GM19438 (cell line): ENCODE measurements around the gene ATP1A1.
A peak's percentile ranks its signal among the peaks of the same experiment; 100 is the strongest.

Experiments
- ATAC-seq: cut with Tn5 transposase; IDR thresholded peaks from one replicate; pipeline ENCODE4 v1.9.1; 2021; ENCODE audit warnings: low read depth; ENCODE audit not compliant: unreplicated experiment

ATP1A1 gene

GRCh38 chr1:116372651-116373430, at the start of gene ATP1A1:
Gene ATP1A1, plus strand, starts transcription at chr1:116373244. Its CDS starts 268 bp downstream, at chr1:116373512.
- ATAC-seq: peak; percentile 72

DNA sequence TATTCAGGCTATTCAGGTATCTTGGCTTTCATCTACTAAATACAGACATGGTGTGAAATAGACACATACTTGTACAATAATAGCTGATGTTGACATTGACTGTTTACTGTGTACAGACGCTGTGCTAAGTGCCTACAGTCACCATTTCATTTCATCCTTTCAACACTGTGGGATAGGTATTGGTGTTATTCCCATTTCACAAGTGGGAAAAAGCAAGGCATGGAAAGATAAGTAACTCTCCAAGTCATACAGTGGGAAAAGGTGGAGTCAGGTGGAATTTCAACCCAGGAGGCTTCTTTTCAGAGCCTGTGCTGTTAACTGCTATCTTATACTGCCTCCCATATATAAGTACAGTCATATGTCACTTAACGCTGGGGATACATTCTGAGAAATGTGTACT, 49.6 kb upstream of the ATP1A1 start:
- ATAC-seq: no peak

GRCh38 chr1:116324411-116324810, 48.6 kb upstream of the ATP1A1 start:
- no peak for ATAC-seq

DNA sequence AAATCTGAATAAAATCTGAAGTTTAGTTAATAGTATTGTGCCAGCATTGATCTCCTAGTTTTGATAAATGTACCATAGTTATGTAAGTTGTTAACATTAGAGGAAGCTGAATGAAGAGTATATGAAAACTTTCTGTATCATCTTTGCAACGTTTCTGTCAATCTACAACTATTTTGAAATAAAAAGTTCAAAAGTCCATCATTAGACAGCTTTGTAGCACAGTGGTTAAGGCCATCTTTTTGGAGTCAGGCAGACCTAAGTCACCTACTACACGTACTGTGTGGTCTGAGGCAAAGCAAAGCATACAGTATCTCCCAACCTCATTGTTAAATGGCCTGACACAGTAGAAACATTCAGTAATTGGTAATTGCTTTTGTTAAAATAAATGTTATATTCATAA, 47.9 kb upstream of the ATP1A1 start:
- no peak for ATAC-seq

DNA sequence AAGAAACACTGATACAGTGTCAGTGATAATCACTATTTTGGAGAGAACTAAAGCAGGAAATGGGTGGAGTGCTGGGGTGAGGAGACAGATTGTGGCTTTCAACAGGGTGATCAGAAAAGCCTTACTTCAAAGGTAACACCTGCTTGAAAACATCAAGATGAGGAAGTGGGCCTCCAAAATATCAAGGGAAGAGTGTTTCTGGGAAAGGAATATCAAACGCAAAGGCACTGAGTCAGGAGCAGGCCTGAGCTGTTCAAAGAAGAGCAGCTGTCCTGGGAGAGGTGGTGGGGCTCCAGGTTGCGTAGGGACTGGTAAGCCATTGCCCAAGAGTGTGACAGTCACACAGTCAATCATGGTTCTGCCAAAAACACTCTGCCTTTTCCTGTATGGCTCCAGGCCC, 47.1 kb upstream of the ATP1A1 start:
- ATAC-seq: no peak

- no peak for ATAC-seq
Observed at GRCh38 chr1:116326486-116326885, 46.6 kb upstream of the ATP1A1 start.

- ATAC-seq: no peak
Observed at GRCh38 chr1:116328671-116329070, 44.4 kb upstream of the ATP1A1 start.

DNA sequence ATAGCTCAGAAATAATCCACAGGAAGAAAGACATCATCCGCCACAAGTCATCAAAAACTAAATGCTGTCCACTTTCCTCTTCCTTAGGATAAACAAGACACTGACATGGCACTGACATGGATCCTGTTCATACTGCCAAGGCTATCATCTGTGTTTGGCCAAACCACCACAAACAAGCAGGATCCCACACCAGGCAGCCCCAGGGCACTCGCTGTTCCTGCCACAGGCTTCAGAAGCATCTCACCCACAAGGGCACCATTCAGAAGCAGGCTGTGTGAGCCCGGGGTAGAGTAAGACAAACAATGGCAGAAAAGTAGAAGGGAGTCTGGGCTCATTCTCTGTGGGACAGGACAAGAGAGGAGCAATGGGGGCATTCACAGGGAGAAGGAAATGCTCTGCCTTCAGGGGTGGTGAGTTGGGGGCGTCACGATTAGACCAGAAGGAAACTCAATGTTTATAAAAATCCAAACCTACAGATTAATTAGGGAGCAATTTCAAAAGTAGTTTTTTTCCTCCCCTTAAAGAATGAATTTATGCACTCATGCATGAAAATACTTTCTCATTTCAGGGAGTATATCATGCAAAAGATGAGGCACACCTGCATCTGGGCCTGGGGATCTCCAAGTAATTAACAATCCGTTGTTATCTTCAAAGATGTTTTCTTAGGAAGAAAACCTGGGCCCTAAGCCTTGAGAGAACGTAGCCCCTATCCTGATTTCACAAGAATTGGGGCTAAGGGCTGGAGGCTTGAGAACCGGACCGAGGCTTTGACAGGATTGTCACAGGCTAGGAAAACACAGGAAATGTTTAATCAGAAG, 43.3 kb upstream of the ATP1A1 start:
- ATAC-seq: no peak

DNA sequence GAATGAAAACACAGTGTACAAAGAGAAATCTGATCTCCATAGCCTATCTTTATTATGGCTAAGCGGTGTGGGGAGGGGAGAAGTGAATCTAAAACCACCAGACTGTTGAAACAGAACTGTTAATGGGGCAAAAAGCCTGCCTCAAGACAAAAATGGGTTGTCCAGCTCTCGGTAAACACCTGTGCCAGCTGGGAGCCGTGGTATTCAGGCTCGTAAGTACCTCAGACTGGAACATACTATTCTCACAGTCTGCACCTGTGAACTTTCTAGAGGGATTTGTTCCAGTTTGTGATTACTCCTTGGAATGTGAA, 42.7 kb upstream of the ATP1A1 start:
- no peak for ATAC-seq

DNA sequence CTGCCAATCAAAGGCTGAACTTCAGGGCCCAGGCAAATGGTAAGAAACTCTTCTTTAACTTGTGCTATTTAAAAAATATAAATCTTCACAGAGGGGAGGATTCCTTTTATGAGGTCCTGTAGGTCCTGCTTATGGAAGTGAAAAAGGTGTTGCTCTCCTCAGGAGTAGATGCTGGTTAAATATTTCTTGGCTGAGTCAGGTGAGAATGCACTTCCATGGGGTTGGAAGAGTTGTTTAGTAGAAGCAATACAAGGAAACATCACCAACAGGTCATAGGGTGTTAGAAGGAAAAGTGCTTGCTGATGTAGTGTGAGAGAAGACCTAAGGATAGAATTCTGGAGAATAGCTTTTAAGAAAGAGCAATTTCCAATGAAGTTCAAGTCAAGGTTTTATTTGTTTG, 42.2 kb upstream of the ATP1A1 start:
- ATAC-seq: no peak

DNA sequence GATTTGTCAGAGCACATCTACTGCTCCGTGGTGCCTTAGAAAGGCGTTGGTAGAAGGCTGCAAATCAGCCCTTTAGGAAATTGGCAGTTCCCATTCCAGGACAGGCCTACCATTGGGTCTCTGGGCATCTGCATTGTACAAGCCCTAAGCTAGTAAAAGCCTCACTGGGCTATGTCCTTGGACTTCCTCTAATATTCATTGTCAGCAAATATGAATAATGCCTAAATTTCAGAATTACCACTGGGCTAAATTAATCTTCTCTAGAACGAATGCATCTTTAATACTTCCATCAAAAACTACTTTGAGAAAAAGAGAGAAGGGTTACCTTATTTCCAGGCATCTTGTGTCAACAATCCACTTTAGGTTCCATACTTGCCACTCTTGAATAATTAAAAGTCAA, 41.5 kb upstream of the ATP1A1 start:
- no peak for ATAC-seq

DNA sequence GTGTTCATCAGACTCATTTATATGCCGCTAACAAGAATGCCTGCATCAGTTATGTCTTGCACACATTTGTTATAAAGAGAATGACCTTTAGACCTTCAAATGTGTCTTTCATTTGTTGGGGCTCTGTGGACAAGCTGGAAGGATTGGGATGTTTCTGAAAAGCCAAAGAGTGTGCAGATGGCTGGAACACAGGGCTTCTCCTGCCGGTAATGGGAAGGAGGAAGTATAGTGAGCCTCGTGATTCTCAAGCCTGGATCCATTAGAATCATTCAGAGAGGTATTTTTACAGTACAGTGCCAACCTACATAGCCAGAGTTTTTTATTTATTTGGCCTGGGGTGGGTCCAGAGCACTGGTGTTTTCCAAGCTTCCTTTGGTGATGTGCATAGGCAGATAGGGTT, 40.6 kb upstream of the ATP1A1 start:
- no peak for ATAC-seq

GRCh38 chr1:116333171-116334014, 39.7 kb upstream of the ATP1A1 start:
- ATAC-seq: no peak

DNA sequence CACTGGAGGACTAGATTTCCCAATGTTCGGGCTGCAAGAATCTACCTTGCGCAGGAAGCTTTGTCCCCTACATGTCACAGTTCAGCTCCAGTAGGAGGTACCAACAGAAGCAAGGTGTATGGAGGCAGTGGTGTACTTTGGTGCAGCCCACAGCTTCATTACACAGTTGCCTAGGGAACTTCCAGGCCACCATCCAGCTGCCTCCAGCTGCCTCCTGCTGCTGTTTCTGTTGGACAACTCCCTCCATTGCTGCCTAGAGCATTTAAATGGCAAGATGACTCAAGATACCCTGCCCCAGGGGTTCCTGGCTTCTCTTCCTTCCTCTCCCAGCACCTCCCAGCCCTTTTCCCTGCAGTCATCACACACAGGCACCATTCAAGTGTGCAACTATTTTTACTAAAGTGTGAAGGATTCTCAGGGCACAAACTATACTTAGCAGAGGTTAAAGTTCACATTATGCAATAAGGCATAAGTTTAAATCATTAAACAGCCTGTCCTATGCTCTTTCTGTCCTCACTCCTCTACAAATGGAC, 39.0 kb upstream of the ATP1A1 start:
- no peak for ATAC-seq

DNA sequence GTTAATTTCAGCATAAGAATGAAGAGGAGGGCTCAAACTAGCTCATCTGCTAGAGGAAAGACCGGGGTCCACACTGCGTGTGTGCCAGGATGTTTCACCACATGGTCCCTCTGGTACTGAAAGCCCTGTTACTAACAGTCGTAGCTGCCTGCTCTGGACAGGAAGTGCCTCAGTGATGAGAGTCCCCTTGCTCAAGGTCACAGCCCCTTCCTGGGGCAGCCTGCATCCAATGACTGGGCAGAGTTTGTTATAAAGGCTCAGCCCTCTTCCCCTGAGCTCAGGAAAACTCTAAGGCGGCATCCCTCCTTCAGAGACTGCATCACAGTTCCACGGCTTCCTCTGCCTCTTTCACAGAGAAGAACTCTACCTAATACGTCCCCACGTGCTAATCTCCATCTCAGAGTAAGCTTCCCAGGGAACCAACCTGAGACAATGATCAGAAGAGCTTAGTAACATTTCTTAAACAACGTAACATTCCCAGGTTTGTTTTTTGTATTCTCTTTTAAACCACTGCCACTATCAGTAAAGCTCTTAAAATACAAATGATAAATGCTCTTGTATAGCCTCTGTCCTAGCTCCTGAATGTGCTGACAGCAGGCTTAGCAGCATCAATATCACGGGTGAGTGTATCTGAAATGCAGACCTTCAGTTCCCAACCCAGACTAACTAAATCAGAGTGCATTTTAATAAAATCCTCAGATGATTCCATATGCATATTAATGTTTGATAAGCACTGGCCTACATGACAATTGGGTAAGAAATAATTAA, 38.0 kb upstream of the ATP1A1 start:
- ATAC-seq: no peak

DNA sequence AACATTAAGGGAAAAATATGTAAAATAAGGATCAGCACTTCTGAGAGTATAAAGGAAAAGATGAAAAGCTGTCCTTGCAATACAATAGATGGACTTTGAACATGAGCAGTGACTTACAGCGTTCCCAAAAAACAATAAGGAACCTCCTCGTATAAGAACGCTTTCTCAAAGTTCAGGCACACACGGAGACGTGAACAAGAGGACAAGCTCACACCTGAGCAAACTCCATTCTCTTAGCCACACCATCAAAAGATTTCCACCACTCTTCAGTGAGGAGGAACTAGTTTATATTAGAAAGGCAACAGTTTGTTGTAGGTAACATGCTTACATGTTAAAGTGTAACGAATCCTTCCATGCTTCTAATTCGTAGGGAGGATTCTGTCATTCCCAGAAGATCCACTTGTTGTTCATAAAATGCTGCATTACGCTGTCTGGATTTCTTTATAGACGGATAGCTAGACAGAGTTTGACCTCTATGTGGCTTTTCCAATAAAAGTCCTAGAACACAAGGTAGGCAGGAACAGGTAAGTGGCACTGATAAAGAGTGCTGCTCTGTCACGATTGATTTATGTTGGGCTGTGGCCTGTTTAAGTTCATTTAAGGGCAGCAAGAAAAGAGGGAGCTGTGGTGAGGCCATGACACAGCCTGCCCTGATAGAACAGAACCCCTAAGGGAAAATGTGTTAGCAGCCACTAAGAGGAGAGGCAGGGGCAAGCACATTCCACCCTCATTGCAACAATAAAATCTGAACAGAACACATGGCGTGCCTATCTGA, 37.0 kb upstream of the ATP1A1 start:
- no peak for ATAC-seq

- ATAC-seq: no peak
Observed at GRCh38 chr1:116337398-116337797, 35.6 kb upstream of the ATP1A1 start.

- ATAC-seq: no peak
Observed at GRCh38 chr1:116338400-116338799, 34.6 kb upstream of the ATP1A1 start.

- no peak for ATAC-seq
Observed at GRCh38 chr1:116340506-116341231, 32.4 kb upstream of the ATP1A1 start.
